Psoas muscle (tissue), 8 donors: ENCODE results near the gene OSGEP. TPM values are rescaled to one million over a fixed set of nuclear protein-coding genes. Genes with fewer than 3 reads are reported as not detected.
"Not testable (repeated sequence)": the region's sequence is repeated elsewhere in the genome, so short reads cannot be mapped to it uniquely, and the experiment has no call there.

Experiments
- ATAC-seq, 4 donors: fragments of 200-7000 bp; cut with Tn5 transposase; one replicate each; pipeline ENCODE4 v1.9.1; 2020; ENCODE audit warnings: moderate library complexity in 3 of 4, mild to moderate bottlenecking in 2 of 4
- DNase-seq, 2 donors: peaks; one replicate each; pipeline ENCODE4 v3.0.0-alpha.2; 2020
- H3K27ac ChIP-seq: fragments of 200-600 bp; one replicate; pipeline ENCODE4 v1.8.0; 2022
- H3K27me3 ChIP-seq, 3 donors: fragments of 200-600 bp in 1 of 3; one replicate each; pipeline versions ENCODE4 v1.6.1 to v1.8.0; 2013 to 2022; ENCODE audit warnings: low read length in 2 of 3, mild to moderate bottlenecking in 2 of 3, moderate library complexity in 1 of 3; ENCODE audit not compliant: insufficient read depth in 3 of 3
- H3K36me3 ChIP-seq, 2 donors: fragments of 200-600 bp in 1 of 2; one replicate each; pipeline versions ENCODE4 v1.6.1 to v1.8.0; 2013 to 2022; ENCODE audit warnings: low read depth in 1 of 2, mild to moderate bottlenecking in 1 of 2, moderate library complexity in 1 of 2; ENCODE audit not compliant: insufficient read depth in 1 of 2
- H3K4me1 ChIP-seq: fragments of 200-600 bp; one replicate; pipeline ENCODE4 v1.8.0; 2022
- H3K4me3 ChIP-seq: fragments of 200-600 bp; one replicate; pipeline ENCODE4 v1.8.0; 2022; ENCODE audit warnings: mild to moderate bottlenecking
- H3K9me3 ChIP-seq: fragments of 200-600 bp; one replicate; pipeline ENCODE4 v1.8.0; 2022
- CTCF ChIP-seq: fragments of 200-600 bp; IDR thresholded peaks from one replicate; pipeline ENCODE4 v1.8.0; 2022; ENCODE audit warnings: antibody characterized with exemption
- WGBS, 3 donors: extraction: QIAGEN DNeasy Blood & Tissue Kit; methylation state at CpG; one replicate each; pipeline versions ENCODE4 v1.1.6 to v1.1.7; 2013; 5-methylcytosine and 5-hydroxymethylcytosine counted together
- intact Hi-C, 2 donors: fragments of 100-400 bp; cut with DNase I; formaldehyde crosslinking; loops; one replicate each; pipeline versions ENCODE4 v1.11.0 to v1.14.2; 2022
- polyA plus RNA-seq, 3 donors: library from polyadenylated mRNA; stranded (reverse); fragments of 200-250 nt; gene quantifications; one replicate each; pipeline ENCODE4 v1.2.3, GENCODE V29; 2013
- total RNA-seq, 4 donors: library from RNA; stranded (reverse); fragmentation: NEBNext Ultra II Directional in 2 of 4; extraction: Animal tissue kit (Norgen Biotek cat#: 25700) in 2 of 4; gene quantifications; one replicate each; pipeline versions ENCODE4 v1.2.1 to v1.2.4, GENCODE V29; 2021 to 2023
- donor health status: healthy with polysubstance abuse.
- donor health status: DM: no; HTN: no; CAD: no; lungs with moderate emphysema.
- donor health status: Bipolar disorder and iron deficiency.
- donor health status: healthy.
- donor health status: DM: yes; HTN: yes; CAD: no.
- donor health status: DM: no; HTN: no; CAD: no.
- donor health status: DM: no; HTN: no; CAD: no.
- donor health status: DM: yes; HTN: yes; CAD: no.

OSGEP gene
- total and polyA plus RNA-seq, 7 donors, result 16.6 to 24.4 (median 18.2) TPM

- ATAC-seq, result peak; percentile 51 to 67 (median 54)
- peak in 1 of 2 donors; percentile 50 for DNase-seq
- Histone ChIP-seq H3K4me3 (peak overlapping the region; percentile 68), H3K4me1 (peaks cover 40% of the 10 kb centered on the region), H3K27me3 (no peaks in the 10 kb centered on the region), H3K27ac (peak overlapping the region; percentile 92), H3K36me3 (peaks cover 0 to 64% of the 10 kb centered on the region in 2 donors), H3K9me3 (no peaks in the 10 kb centered on the region)
- 1% methylated on average over 39 of the region's 39 CpGs for WGBS, 3 donors
- intact Hi-C loops, result loop anchor here (2.0 to 5.0 kb wide), 5 partner anchors 19 to 227 kb away; partner anchors contain the start of genes KLHL33 (in 1 of the 2), PARP2 (in 1 of the 2), RNASE4 (in 1 of the 2) and TEP1 (in 1 of the 2)
- TF ChIP-seq CTCF, result no peak
These were observed 1.0 kb upstream of the OSGEP start for GRCh38 chr14:20455355-20456300.

GRCh38 chr14:20452831-20453230 is 1.8 kb downstream of the OSGEP start:
- H3K27ac ChIP-seq, result peak overlapping the region; percentile 12
- not testable (repeated sequence) for ATAC-seq
- WGBS, 3 donors, result 89 to 95% (median 93%) methylated on average over 8 of the region's 8 CpGs

GRCh38 chr14:20446889-20447288 is 7.7 kb downstream of the OSGEP start:
- Histone ChIP-seq H3K27me3 (no peaks in the 10 kb centered on the region), H3K9me3 (no peaks in the 10 kb centered on the region), H3K4me3 (no peak overlapping the region), H3K36me3 (peaks cover 28 to 70% of the 10 kb centered on the region in 2 donors), H3K4me1 (peaks cover 14% of the 10 kb centered on the region), H3K27ac (no peak overlapping the region)
- DNase-seq (no peak), ATAC-seq (no peak)
- intact Hi-C loops, result no loop called here
- TF ChIP-seq CTCF, result no peak
- WGBS, 3 donors, result 96 to 99% (median 98%) methylated on average over 5 of the region's 5 CpGs

More at GRCh38 chr14:20452831-20453230, 1.8 kb downstream of the OSGEP start:
- peaks cover 32% of the 10 kb centered on the region for H3K4me1 ChIP-seq
- H3K27me3 ChIP-seq, H3K9me3 ChIP-seq, DNase-seq, intact Hi-C loops: not testable (repeated sequence)
- peaks cover 6 to 66% of the 10 kb centered on the region in 2 donors for H3K36me3 ChIP-seq
- peak overlapping the region; percentile 68 for H3K4me3 ChIP-seq

- H3K4me1 ChIP-seq, intact Hi-C loops, H3K27ac ChIP-seq, H3K9me3 ChIP-seq, DNase-seq, H3K4me3 ChIP-seq, H3K27me3 ChIP-seq, ATAC-seq: not testable (repeated sequence)
- H3K36me3 ChIP-seq, result peaks cover 23 to 38% of the 10 kb centered on the region in 2 donors
- 59 to 91% (median 72%) methylated on average over 2 of the region's 4 CpGs for WGBS, 3 donors
These were observed 11.0 kb downstream of the OSGEP start for GRCh38 chr14:20443650-20444049.

- WGBS, 3 donors, result 86 to 95% (median 87%) methylated on average over 2 of the region's 2 CpGs
- Histone ChIP-seq H3K27ac (no peak overlapping the region), H3K36me3 (peaks cover 9 to 16% of the 10 kb centered on the region in 2 donors), H3K4me1 (peaks cover 9% of the 10 kb centered on the region), H3K9me3 (no peaks in the 10 kb centered on the region), H3K4me3 (no peak overlapping the region), H3K27me3 (no peaks in the 10 kb centered on the region)
- intact Hi-C loops, result no loop called here
- no peak for TF ChIP-seq CTCF
- ATAC-seq (no peak), DNase-seq (no peak)
These were observed 13.2 kb downstream of the OSGEP start for GRCh38 chr14:20441461-20441860.
